Measurements from ENCODE around the gene PDXP.

PDXP gene

DNA sequence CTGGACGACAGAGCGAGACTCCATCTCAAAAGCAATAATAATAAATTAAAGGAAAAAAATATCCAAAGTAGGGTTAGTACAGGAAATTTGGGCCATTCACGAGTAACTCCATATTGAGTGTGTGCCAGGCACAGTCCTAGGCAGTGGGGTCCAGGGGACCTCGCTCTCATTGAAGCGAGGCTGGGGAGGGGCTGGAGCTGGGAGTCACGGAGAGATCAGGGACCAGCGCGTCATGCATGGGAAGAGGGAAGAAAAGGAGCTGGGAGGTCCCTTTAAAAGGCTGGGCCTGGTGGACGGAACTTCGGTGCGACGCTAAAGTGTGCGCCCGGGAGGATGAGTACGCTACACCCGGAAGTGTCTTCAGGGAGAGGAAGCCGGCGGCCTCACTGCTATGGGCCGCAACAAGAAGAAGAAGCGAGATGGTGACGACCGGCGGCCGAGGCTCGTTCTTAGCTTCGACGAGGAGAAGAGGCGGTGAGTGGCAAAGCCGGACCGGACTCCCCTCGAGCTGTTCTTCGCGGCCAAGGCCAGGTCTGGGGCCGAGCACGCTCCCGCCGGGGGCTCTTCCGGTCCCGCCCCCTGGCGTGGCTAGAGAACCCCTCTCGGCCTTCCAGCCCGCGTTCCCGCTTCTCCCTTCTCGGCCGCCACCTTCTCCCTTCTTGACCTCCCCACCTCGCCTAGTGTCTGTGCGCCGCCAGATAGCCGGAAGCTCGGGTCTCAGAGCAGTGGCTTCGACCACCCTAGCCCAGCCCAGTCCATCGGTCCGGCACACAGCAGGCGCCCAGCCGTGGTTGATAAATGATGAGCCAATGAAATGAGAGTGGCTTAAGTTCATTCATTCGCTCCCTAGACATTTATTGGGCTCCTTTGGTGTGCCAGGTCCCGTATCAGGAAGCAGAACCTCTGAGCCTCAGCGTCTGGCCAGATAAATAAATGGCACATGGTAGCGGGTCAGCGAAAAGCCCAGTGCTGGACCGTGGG is 27.8 kb downstream of the PDXP start, which contains the start of gene NOL12 (continued):
- TF ChIP-seq, protein P1, sequence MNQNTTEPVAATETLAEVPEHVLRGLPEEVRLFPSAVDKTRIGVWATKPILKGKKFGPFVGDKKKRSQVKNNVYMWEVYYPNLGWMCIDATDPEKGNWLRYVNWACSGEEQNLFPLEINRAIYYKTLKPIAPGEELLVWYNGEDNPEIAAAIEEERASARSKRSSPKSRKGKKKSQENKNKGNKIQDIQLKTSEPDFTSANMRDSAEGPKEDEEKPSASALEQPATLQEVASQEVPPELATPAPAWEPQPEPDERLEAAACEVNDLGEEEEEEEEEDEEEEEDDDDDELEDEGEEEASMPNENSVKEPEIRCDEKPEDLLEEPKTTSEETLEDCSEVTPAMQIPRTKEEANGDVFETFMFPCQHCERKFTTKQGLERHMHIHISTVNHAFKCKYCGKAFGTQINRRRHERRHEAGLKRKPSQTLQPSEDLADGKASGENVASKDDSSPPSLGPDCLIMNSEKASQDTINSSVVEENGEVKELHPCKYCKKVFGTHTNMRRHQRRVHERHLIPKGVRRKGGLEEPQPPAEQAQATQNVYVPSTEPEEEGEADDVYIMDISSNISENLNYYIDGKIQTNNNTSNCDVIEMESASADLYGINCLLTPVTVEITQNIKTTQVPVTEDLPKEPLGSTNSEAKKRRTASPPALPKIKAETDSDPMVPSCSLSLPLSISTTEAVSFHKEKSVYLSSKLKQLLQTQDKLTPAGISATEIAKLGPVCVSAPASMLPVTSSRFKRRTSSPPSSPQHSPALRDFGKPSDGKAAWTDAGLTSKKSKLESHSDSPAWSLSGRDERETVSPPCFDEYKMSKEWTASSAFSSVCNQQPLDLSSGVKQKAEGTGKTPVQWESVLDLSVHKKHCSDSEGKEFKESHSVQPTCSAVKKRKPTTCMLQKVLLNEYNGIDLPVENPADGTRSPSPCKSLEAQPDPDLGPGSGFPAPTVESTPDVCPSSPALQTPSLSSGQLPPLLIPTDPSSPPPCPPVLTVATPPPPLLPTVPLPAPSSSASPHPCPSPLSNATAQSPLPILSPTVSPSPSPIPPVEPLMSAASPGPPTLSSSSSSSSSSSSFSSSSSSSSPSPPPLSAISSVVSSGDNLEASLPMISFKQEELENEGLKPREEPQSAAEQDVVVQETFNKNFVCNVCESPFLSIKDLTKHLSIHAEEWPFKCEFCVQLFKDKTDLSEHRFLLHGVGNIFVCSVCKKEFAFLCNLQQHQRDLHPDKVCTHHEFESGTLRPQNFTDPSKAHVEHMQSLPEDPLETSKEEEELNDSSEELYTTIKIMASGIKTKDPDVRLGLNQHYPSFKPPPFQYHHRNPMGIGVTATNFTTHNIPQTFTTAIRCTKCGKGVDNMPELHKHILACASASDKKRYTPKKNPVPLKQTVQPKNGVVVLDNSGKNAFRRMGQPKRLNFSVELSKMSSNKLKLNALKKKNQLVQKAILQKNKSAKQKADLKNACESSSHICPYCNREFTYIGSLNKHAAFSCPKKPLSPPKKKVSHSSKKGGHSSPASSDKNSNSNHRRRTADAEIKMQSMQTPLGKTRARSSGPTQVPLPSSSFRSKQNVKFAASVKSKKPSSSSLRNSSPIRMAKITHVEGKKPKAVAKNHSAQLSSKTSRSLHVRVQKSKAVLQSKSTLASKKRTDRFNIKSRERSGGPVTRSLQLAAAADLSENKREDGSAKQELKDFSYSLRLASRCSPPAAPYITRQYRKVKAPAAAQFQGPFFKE (tag by site-specific recombination; IDR thresholded peaks at IDR 0.05; ENCODE audit: borderline replicate concordance), result no peak
- TF ChIP-seq, protein P2, sequence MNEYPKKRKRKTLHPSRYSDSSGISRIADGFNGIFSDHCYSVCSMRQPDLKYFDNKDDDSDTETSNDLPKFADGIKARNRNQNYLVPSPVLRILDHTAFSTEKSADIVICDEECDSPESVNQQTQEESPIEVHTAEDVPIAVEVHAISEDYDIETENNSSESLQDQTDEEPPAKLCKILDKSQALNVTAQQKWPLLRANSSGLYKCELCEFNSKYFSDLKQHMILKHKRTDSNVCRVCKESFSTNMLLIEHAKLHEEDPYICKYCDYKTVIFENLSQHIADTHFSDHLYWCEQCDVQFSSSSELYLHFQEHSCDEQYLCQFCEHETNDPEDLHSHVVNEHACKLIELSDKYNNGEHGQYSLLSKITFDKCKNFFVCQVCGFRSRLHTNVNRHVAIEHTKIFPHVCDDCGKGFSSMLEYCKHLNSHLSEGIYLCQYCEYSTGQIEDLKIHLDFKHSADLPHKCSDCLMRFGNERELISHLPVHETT (tag by site-specific recombination; IDR thresholded peaks at IDR 0.05), result peak; percentile 99
- TF ChIP-seq MZF1 (tag by site-specific recombination; IDR thresholded peaks at IDR 0.05; ENCODE audit: borderline replicate concordance), result no peak
- no peak; the same call in 1 of the 2 replicates for TF ChIP-seq ZNF664 (tag by site-specific recombination; IDR thresholded peaks at IDR 0.05)
- peak; percentile 70 for TF ChIP-seq ZIC2 (tag by site-specific recombination; IDR thresholded peaks at IDR 0.05)
- TF ChIP-seq, protein P3, sequence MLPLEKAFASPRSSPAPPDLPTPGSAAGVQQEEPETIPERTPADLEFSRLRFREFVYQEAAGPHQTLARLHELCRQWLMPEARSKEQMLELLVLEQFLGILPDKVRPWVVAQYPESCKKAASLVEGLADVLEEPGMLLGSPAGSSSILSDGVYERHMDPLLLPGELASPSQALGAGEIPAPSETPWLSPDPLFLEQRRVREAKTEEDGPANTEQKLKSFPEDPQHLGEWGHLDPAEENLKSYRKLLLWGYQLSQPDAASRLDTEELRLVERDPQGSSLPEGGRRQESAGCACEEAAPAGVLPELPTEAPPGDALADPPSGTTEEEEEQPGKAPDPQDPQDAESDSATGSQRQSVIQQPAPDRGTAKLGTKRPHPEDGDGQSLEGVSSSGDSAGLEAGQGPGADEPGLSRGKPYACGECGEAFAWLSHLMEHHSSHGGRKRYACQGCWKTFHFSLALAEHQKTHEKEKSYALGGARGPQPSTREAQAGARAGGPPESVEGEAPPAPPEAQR (tag by site-specific recombination; IDR thresholded peaks at IDR 0.05), result peak; percentile 72; the same call in 1 of the 2 replicates
- peak; percentile 81 for TF ChIP-seq YY1 (tag by site-specific recombination; IDR thresholded peaks at IDR 0.05)
- TF ChIP-seq BCL11B (tag by site-specific recombination; IDR thresholded peaks at IDR 0.05; ENCODE audit: low read depth), result peak; percentile 61
- peak; percentile 92 for TF ChIP-seq ZNF792 (tag by site-specific recombination; IDR thresholded peaks at IDR 0.05)
- TF ChIP-seq, protein P4, sequence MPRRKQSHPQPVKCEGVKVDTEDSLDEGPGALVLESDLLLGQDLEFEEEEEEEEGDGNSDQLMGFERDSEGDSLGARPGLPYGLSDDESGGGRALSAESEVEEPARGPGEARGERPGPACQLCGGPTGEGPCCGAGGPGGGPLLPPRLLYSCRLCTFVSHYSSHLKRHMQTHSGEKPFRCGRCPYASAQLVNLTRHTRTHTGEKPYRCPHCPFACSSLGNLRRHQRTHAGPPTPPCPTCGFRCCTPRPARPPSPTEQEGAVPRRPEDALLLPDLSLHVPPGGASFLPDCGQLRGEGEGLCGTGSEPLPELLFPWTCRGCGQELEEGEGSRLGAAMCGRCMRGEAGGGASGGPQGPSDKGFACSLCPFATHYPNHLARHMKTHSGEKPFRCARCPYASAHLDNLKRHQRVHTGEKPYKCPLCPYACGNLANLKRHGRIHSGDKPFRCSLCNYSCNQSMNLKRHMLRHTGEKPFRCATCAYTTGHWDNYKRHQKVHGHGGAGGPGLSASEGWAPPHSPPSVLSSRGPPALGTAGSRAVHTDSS (tag by site-specific recombination; IDR thresholded peaks at IDR 0.05), result peak; percentile 58; the same call in 1 of the 2 replicates
- no peak for TF ChIP-seq ZFP41 (tag by site-specific recombination; IDR thresholded peaks at IDR 0.05; ENCODE audit: borderline replicate concordance)
- TF ChIP-seq ZNF133 (tag by site-specific recombination; IDR thresholded peaks at IDR 0.05), result no peak
- peak; percentile 69 for TF ChIP-seq ZNF843 (tag by site-specific recombination; IDR thresholded peaks at IDR 0.05)
- peak; percentile 98 for TF ChIP-seq ZNF394 (tag by site-specific recombination; IDR thresholded peaks at IDR 0.05; ENCODE audit: borderline replicate concordance)
- peak; percentile 87; the same call in 1 of the 2 replicates for TF ChIP-seq REPIN1 (tag by site-specific recombination; IDR thresholded peaks at IDR 0.05; ENCODE audit: low read depth)
- TF ChIP-seq, protein P5, sequence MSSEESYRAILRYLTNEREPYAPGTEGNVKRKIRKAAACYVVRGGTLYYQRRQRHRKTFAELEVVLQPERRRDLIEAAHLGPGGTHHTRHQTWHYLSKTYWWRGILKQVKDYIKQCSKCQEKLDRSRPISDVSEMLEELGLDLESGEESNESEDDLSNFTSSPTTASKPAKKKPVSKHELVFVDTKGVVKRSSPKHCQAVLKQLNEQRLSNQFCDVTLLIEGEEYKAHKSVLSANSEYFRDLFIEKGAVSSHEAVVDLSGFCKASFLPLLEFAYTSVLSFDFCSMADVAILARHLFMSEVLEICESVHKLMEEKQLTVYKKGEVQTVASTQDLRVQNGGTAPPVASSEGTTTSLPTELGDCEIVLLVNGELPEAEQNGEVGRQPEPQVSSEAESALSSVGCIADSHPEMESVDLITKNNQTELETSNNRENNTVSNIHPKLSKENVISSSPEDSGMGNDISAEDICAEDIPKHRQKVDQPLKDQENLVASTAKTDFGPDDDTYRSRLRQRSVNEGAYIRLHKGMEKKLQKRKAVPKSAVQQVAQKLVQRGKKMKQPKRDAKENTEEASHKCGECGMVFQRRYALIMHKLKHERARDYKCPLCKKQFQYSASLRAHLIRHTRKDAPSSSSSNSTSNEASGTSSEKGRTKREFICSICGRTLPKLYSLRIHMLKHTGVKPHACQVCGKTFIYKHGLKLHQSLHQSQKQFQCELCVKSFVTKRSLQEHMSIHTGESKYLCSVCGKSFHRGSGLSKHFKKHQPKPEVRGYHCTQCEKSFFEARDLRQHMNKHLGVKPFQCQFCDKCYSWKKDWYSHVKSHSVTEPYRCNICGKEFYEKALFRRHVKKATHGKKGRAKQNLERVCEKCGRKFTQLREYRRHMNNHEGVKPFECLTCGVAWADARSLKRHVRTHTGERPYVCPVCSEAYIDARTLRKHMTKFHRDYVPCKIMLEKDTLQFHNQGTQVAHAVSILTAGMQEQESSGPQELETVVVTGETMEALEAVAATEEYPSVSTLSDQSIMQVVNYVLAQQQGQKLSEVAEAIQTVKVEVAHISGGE (tag by site-specific recombination; conservative IDR thresholded peaks at IDR 0.05; ENCODE audit: low read depth), result peak; percentile 100
- TF ChIP-seq ZNF768 (tag by site-specific recombination; IDR thresholded peaks at IDR 0.05), result no peak; the same call in 1 of the 2 replicates
- TF ChIP-seq ZNF324 (tag by site-specific recombination; IDR thresholded peaks at IDR 0.05), result peak; percentile 98
- TF ChIP-seq, protein P6, sequence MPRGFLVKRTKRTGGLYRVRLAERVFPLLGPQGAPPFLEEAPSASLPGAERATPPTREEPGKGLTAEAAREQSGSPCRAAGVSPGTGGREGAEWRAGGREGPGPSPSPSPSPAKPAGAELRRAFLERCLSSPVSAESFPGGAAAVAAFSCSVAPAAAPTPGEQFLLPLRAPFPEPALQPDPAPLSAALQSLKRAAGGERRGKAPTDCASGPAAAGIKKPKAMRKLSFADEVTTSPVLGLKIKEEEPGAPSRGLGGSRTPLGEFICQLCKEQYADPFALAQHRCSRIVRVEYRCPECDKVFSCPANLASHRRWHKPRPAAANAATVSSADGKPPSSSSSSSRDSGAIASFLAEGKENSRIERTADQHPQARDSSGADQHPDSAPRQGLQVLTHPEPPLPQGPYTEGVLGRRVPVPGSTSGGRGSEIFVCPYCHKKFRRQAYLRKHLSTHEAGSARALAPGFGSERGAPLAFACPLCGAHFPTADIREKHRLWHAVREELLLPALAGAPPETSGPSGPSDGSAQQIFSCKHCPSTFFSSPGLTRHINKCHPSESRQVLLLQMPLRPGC (tag by site-specific recombination; IDR thresholded peaks at IDR 0.05), result peak; percentile 87
- peak; percentile 98 for TF ChIP-seq SP3 (tag by site-specific recombination; IDR thresholded peaks at IDR 0.05)
- TF ChIP-seq ZFP69B (tag by site-specific recombination; IDR thresholded peaks at IDR 0.05), result peak; percentile 95
- TF ChIP-seq ZBTB7A (tag by site-specific recombination; IDR thresholded peaks at IDR 0.05; ENCODE audit: low read depth), result peak; percentile 86; the same call in 1 of the 2 replicates

Data from HEK293 (cell line).